Renal pelvis (tissue), 4 donors: ENCODE results near the gene IAH1. TPM values are rescaled to one million over a fixed set of nuclear protein-coding genes. Genes with fewer than 3 reads are reported as not detected.

Experiments used
- DNase-seq: peaks from one replicate; pipeline ENCODE4 v3.0.0-alpha.2; 2013
- polyA plus RNA-seq, 3 donors: library from polyadenylated mRNA; unstranded; fragments of 120-200 nt; gene quantifications; one replicate each; pipeline ENCODE4 v1.2.1, GENCODE V29; 2013; ENCODE audit not compliant: insufficient read length in 3 of 3

Gene IAH1
- polyA plus RNA-seq, 3 donors, result 42.0 to 47.6 (median 46.2) TPM

DNA sequence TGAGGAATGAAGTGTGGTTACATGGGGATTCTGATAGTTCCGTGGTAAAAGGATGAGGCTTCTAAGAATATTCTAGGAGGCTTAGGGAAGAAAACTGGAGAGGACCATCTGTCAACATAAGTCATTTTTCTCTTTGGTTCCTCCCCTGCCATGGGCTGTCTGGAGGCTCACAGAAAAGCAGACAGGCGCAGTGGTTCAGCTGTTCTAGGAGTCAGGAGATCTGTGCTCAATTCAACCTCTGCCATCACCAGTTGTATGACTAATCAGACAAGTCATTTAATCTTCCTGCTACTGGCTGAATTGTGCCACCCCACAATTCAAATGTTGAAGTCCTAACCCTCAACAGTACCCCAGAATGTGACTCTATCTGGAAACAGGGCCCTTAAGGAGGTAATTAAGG, 44.9 kb downstream of the IAH1 start:
- DNase-seq, result no peak

- no peak for DNase-seq
Measured at GRCh38 chr2:9524291-9524690, 49.9 kb downstream of the IAH1 start.

DNA sequence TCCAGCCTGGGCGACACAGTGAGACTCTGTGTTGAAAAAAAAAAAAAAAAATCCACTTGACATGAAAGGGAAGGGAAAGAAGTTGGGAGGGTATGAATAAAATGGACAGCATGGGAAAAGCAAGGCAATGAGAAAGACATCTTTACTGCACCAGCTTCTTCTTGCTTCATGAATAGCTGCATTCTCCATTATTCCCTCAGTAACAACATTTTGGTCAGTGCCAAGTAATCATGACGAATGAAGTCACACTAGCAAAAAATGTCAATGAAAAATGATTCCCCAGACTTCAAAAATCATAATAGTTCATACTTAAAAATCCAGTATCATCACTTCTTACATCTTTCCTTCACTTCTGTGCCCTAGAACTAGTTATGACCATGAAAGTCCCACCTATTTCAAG, 50.9 kb downstream of the IAH1 start:
- no peak for DNase-seq

- no peak for DNase-seq
Measured at GRCh38 chr2:9527995-9528787, 53.8 kb downstream of the IAH1 start.

DNA sequence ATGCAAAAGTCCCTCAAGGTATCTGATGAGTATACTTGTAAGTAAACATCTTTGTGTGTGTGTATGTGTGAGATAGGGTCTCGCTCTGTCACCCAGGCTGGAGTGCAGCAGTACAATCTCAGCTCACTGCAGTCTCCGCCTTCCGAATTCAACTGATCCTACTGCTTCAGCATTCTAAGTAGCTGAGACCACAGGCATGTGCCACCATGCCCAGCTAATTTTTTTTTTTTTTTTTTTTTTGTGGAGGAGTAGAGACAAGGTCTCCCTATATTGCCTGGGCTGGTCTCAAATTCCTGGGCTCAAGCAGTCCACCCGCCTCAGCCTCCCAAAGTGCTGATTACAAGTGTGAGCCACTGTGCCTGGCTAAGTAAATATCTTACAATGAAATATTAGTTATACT, 58.1 kb downstream of the IAH1 start:
- no peak for DNase-seq

DNA sequence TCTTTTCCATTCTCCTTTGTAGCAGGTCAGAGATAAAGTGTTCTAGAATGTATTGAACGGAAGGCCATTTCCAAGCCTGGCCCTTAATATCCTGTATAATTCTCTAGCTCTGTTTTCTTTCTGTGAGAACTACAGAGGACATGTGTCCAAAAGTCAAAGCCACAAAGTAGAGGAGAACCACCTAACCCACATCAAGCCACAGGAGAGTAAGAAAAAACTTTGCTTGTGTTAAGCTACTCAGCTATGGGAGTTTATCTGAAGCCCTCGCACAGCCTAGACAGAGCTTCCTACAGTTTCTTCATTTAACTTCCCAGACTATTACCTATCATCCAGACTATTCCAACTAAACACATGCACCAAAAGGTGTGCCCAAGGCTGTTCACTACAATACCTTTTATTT, 59.3 kb downstream of the IAH1 start:
- no peak for DNase-seq

- DNase-seq, result no peak
Measured at GRCh38 chr2:9535177-9535576, 60.8 kb downstream of the IAH1 start.

- DNase-seq, result no peak
Measured at GRCh38 chr2:9536504-9536903, 62.2 kb downstream of the IAH1 start.

GRCh38 chr2:9538000-9538507, 63.7 kb downstream of the IAH1 start:
- peak; percentile 35 for DNase-seq

Other genes with a start within 250 kb of the IAH1 start
- gene ITGB1BP1, start 51.0 kb upstream of the IAH1 start, polyA plus RNA-seq, result 10 to 100 TPM; 61.4 to 86.0 (median 79.6) TPM
- 10 to 100 TPM; 44.1 to 55.0 (median 53.6) TPM for gene CPSF3, start 50.9 kb upstream of the IAH1 start, polyA plus RNA-seq
- 10 to 100 TPM; 37.3 to 53.0 (median 45.5) TPM for gene ADAM17, start 81.3 kb downstream of the IAH1 start, polyA plus RNA-seq
- 100 to 1,000 TPM; 361 to 400 (median 373) TPM for gene YWHAQ, start 156.4 kb downstream of the IAH1 start, polyA plus RNA-seq